ENCODE results near the gene ACAP2.

DNA sequence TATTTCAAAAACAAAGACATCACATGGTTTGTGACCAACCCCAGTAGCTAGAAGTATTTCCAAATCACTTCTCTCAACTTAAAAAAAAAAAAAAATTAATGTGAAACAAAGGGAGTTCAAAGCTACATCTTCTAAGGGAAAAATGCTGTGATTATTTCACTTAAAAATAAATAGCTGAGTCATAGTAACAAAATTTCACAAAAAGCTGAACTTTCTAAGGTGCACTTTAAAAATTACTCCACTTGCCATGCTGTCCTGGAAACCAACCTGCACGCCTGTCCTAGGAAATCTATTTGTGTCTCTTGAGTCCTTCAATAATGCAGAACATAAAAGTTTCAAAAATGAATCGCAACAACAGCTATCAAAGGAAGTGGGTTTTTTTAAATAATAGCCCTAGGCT lies 1.8 kb downstream of the ACAP2 start:
- TF ChIP-seq GATA2 (IDR thresholded peaks at IDR 0.05; ENCODE audit: low read depth, low read length) (no peak), GATA3 (IDR thresholded peaks at IDR 0.05; ENCODE audit: low read depth, low read length) (no peak)

Measured in SH-SY5Y (cell line).